Measurements from ENCODE around the gene SEMA4C. TPM values are rescaled to one million over a fixed set of nuclear protein-coding genes. Genes with fewer than 3 reads are reported as not detected.

The SEMA4C gene
- total RNA-seq, 1 experiment from 2014 or later, result 23.4 TPM

DNA sequence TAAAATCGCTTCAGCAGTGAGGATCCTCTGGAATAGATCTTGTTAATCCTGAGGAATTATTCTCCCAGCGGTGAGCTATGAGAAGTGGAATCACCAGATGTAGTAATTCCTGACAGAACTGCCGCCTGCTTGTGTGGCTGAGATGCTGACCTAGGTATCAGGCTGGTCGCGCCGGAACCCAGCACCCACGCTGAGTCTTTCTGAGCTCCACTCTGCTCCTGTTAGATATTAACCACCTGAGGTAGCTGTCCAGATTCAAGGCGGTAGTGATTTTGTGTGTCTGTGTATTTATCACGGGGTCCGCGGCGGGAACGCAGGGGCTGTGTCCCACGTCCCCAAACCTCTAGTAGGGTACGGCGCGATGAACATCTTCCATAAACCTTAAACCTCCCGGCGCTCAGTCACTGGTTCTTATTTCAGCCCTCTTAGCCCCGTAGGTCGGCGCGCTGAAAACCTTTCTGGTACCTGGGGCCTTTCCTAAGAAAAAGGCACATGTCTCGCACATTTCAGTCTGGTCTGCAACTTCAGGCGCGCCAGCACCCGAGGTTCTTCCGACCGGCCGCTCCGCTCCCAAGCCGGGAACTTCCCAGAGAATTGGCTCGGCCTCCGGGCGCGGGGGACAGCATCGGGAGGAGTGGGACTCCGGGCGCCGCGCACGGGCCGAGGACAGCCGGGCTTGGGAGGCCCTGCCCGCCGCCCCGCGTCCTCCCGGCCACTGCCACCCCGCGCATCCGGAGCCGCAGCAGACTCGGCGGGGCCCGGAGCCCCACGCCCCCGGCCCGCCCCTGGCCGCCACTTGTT, 54.4 kb downstream of the SEMA4C start:
- no peak overlapping the region for H3K27ac ChIP-seq
- DNase-seq (ENCODE audit: low read depth in 1 of 2, low spot score in 2 of 2), result peak in 1 of 2 experiments; percentile 53
- 0 out of 2 replicates have a peak, but pooled peaks cover 3% of the 10 kb centered on the region for H3K9me3 ChIP-seq (replicated peaks)
- H3K27me3 ChIP-seq (replicated peaks), result no peaks in the 10 kb centered on the region
- peak overlapping the region; percentile 99 for H3K4me3 ChIP-seq
- peaks cover 20% of the 10 kb centered on the region for H3K36me3 ChIP-seq
- peaks cover 21% of the 10 kb centered on the region for H3K4me1 ChIP-seq (replicated peaks)

- no peak overlapping the region for H3K27ac ChIP-seq
- no peak for DNase-seq (ENCODE audit: low read depth in 1 of 2, low spot score in 2 of 2)
- H3K27me3 ChIP-seq (replicated peaks), result no peaks in the 10 kb centered on the region
- H3K9me3 ChIP-seq (replicated peaks), result 0 out of 2 replicates have a peak, but pooled peaks cover 3% of the 10 kb centered on the region
- H3K4me1 ChIP-seq (replicated peaks), result peaks cover 21% of the 10 kb centered on the region
- no peak overlapping the region for H3K4me3 ChIP-seq
- H3K36me3 ChIP-seq, result peaks cover 15% of the 10 kb centered on the region
These were observed 56.2 kb downstream of the SEMA4C start for GRCh38 chr2:96813656-96814055.

- Histone ChIP-seq H3K4me3 (no peak overlapping the region), H3K27me3 (replicated peaks) (no peaks in the 10 kb centered on the region), H3K27ac (no peak overlapping the region), H3K36me3 (peaks cover 5% of the 10 kb centered on the region; the same call in 1 of the 2 replicates), H3K4me1 (replicated peaks) (peaks cover 11% of the 10 kb centered on the region), H3K9me3 (replicated peaks) (0 out of 2 replicates have a peak, but pooled peaks cover 1% of the 10 kb centered on the region)
- DNase-seq (ENCODE audit: low read depth in 1 of 2, low spot score in 2 of 2), result no peak
These were observed 58.0 kb downstream of the SEMA4C start for GRCh38 chr2:96811917-96812316.

GRCh38 chr2:96810783-96811192, 59.1 kb downstream of the SEMA4C start:
- DNase-seq (ENCODE audit: low read depth in 1 of 2, low spot score in 2 of 2), result no peak
- Histone ChIP-seq H3K4me3 (no peak overlapping the region), H3K27me3 (replicated peaks) (no peaks in the 10 kb centered on the region), H3K27ac (no peak overlapping the region), H3K4me1 (replicated peaks) (peaks cover 7% of the 10 kb centered on the region), H3K9me3 (replicated peaks) (no peaks in the 10 kb centered on the region), H3K36me3 (no peaks in the 10 kb centered on the region)

GRCh38 chr2:96809951-96810782, 59.7 kb downstream of the SEMA4C start:
- DNase-seq (ENCODE audit: low read depth in 1 of 2, low spot score in 2 of 2), result no peak
- Histone ChIP-seq H3K36me3 (no peaks in the 10 kb centered on the region), H3K4me3 (no peak overlapping the region), H3K4me1 (replicated peaks) (peaks cover 2% of the 10 kb centered on the region), H3K27ac (no peak overlapping the region), H3K9me3 (replicated peaks) (no peaks in the 10 kb centered on the region), H3K27me3 (replicated peaks) (no peaks in the 10 kb centered on the region)

Other genes starting within 250 kb of the SEMA4C start
- 21.9 and 31.4 TPM in 2 replicates for gene KANSL3, start 231.8 kb downstream of the SEMA4C start, total RNA-seq (2014; rRNA removed; shearing (Covaris generic))
- not detected in 2 replicates for gene FER1L5, start 227.3 kb downstream of the SEMA4C start, total RNA-seq (2014; rRNA removed; shearing (Covaris generic))
- 52.5 and 58.7 TPM in 2 replicates for gene LMAN2L, start 130.0 kb downstream of the SEMA4C start, total RNA-seq (2014; rRNA removed; shearing (Covaris generic))
- 3.5 and 7.3 TPM in 2 replicates for gene CNNM4, start 109.2 kb downstream of the SEMA4C start, total RNA-seq (2014; rRNA removed; shearing (Covaris generic))
- gene CNNM3, start 53.8 kb downstream of the SEMA4C start, total RNA-seq (2014; rRNA removed; shearing (Covaris generic)), result 3.0 and 5.3 TPM in 2 replicates
- gene ANKRD23, start 26.1 kb downstream of the SEMA4C start, total RNA-seq (2014; rRNA removed; shearing (Covaris generic)), result 2.5 and 3.4 TPM in 2 replicates
- 16.3 and 21.5 TPM in 2 replicates for gene ANKRD39, start 12.1 kb downstream of the SEMA4C start, total RNA-seq (2014; rRNA removed; shearing (Covaris generic))
- not detected in 2 replicates for gene FAM178B, start 116.5 kb upstream of the SEMA4C start, total RNA-seq (2014; rRNA removed; shearing (Covaris generic))
- 6.8 and 10.7 TPM in 2 replicates for gene FAHD2B, start 224.8 kb upstream of the SEMA4C start, total RNA-seq (2014; rRNA removed; shearing (Covaris generic))
- 5.5 and 16.7 TPM in 2 replicates for gene ANKRD36, start 243.1 kb upstream of the SEMA4C start, total RNA-seq (2014; rRNA removed; shearing (Covaris generic))

Measured in SJSA1 (cell line).